Endodermal cell (in vitro differentiated cells): ENCODE measurements around the gene RAB28. TPM values are rescaled to one million over a fixed set of nuclear protein-coding genes. Genes with fewer than 3 reads are reported as not detected.

ENCODE experiments used
- DNase-seq: peaks from one replicate; pipeline ENCODE4 v3.0.0-alpha.2; 2017
- H3K27ac ChIP-seq: 2 replicates; pipeline ENCODE4 v1.5.1; 2013; ENCODE audit warnings: mild to moderate bottlenecking, low read depth, low read length, moderate library complexity
- H3K27me3 ChIP-seq: 2 replicates; pipeline ENCODE4 v1.6.1; 2013; ENCODE audit warnings: mild to moderate bottlenecking, low read length, moderate library complexity; ENCODE audit not compliant: insufficient read depth, control insufficient read depth, poor library complexity, severe bottlenecking
- H3K36me3 ChIP-seq: 2 replicates; pipeline ENCODE4 v1.7.0; 2013; ENCODE audit warnings: mild to moderate bottlenecking, low read length, moderate library complexity; ENCODE audit not compliant: control insufficient read depth, insufficient read depth
- H3K4me1 ChIP-seq: one replicate; pipeline ENCODE4 v1.7.0; 2013; ENCODE audit warnings: low read length; ENCODE audit not compliant: control insufficient read depth, insufficient read depth
- H3K4me3 ChIP-seq: 2 replicates; pipeline ENCODE4 v1.5.1; 2013; ENCODE audit warnings: mild to moderate bottlenecking, low read length, moderate library complexity
- H3K9ac ChIP-seq: 2 replicates; pipeline ENCODE4 v1.6.1; 2013; ENCODE audit warnings: mild to moderate bottlenecking, low read length, moderate library complexity; ENCODE audit not compliant: poor library complexity, severe bottlenecking; ENCODE audit errors: extremely low read depth
- H3K9me3 ChIP-seq: 2 replicates; pipeline ENCODE4 v1.6.1; 2013; ENCODE audit warnings: mild to moderate bottlenecking, low read length, moderate library complexity; ENCODE audit not compliant: control insufficient read depth
- H3K27ac Mint-ChIP-seq: 2 replicates; pipeline ENCODE4 v1.8.0; 2020; ENCODE audit warnings: mixed read lengths
- H3K27me3 Mint-ChIP-seq: 2 replicates; pipeline ENCODE4 v1.8.0; 2021; ENCODE audit warnings: mild to moderate bottlenecking, mixed read lengths; ENCODE audit not compliant: insufficient read depth
- H3K36me3 Mint-ChIP-seq: 2 replicates; pipeline ENCODE4 v1.8.0; 2020; ENCODE audit warnings: low read depth, mixed read lengths
- H3K4me1 Mint-ChIP-seq: 2 replicates; pipeline ENCODE4 v1.8.0; 2020; ENCODE audit warnings: mixed read lengths
- H3K4me3 Mint-ChIP-seq: 2 replicates; pipeline ENCODE4 v1.8.0; 2020; ENCODE audit warnings: mild to moderate bottlenecking, moderate library complexity, mixed read lengths
- H3K9me3 Mint-ChIP-seq: 2 replicates; pipeline ENCODE4 v1.8.0; 2020; ENCODE audit warnings: mild to moderate bottlenecking, mixed read lengths
- CTCF ChIP-seq: fragments of 200-600 bp; sonication (generic); conservative IDR thresholded peaks from 2 replicates; pipeline ENCODE4 v1.5.0; 2021; ENCODE audit warnings: antibody characterized with exemption, mild to moderate bottlenecking
- WGBS, 2 experiments: methylation state at CpG; one replicate each; pipeline versions ENCODE4 v1.1.5 to v1.1.7; 2013; ENCODE audit warnings: missing lambda C conversion rate in 2 of 2, mixed read lengths in 1 of 2; ENCODE audit not compliant: insufficient coverage in 1 of 2, insufficient read length in 1 of 2; 5-methylcytosine and 5-hydroxymethylcytosine counted together
- total RNA-seq, 2 donors: library from RNA; stranded (reverse); fragmentation: NEBNext Ultra II Directional in 1 of 2; extraction: Animal tissue kit (Norgen Biotek cat#: 25700) in 1 of 2; gene quantifications; 2 replicates in 1 of 2; 3 replicates in 1 of 2; pipeline ENCODE4 v1.2.1, GENCODE V29; 2021

RAB28 gene
- total RNA-seq, 2 donors from 2014 or later: 24.6 to 25.7 TPM

- H3K27ac ChIP-seq: no peak overlapping the region
- H3K36me3 Mint-ChIP-seq: peaks cover 35% of the 10 kb centered on the region
- 93 to 97% methylated on average over 3 of the region's 3 CpGs for WGBS, 2 experiments
Measured at GRCh38 chr4:13349096-13349495, 135.0 kb downstream of the RAB28 start.

GRCh38 chr4:13348216-13348615, 135.9 kb downstream of the RAB28 start:
- Mint-ChIP-seq H3K9me3 (peaks cover 8% of the 10 kb centered on the region), H3K27ac (no peak overlapping the region), H3K36me3 (peaks cover 31% of the 10 kb centered on the region), H3K4me3 (no peak overlapping the region), H3K27me3 (no peaks in the 10 kb centered on the region), H3K4me1 (no peaks in the 10 kb centered on the region)
- no peak for DNase-seq
- Histone ChIP-seq H3K4me1 (no peaks in the 10 kb centered on the region), H3K9me3 (no peaks in the 10 kb centered on the region), H3K9ac (no peak overlapping the region), H3K36me3 (no peaks in the 10 kb centered on the region), H3K27ac (no peak overlapping the region), H3K27me3 (no peaks in the 10 kb centered on the region), H3K4me3 (no peak overlapping the region)
- 98 to 100% methylated on average over 1 to 3 of the region's 3 CpGs for WGBS, 2 experiments
- TF ChIP-seq CTCF: no peak

More at GRCh38 chr4:13349096-13349495, 135.0 kb downstream of the RAB28 start:
- no peaks in the 10 kb centered on the region for H3K36me3 ChIP-seq
- no peak for DNase-seq
- no peaks in the 10 kb centered on the region for H3K4me1 Mint-ChIP-seq
- H3K27me3 Mint-ChIP-seq: no peaks in the 10 kb centered on the region
- no peak overlapping the region for H3K4me3 Mint-ChIP-seq
- no peaks in the 10 kb centered on the region for H3K4me1 ChIP-seq
- H3K27ac Mint-ChIP-seq: no peak overlapping the region
- H3K9ac ChIP-seq: no peak overlapping the region
- H3K9me3 ChIP-seq: no peaks in the 10 kb centered on the region
- peaks cover 8% of the 10 kb centered on the region for H3K9me3 Mint-ChIP-seq
- no peak for TF ChIP-seq CTCF
- no peak overlapping the region for H3K4me3 ChIP-seq
- no peaks in the 10 kb centered on the region for H3K27me3 ChIP-seq

- H3K27me3 Mint-ChIP-seq: no peaks in the 10 kb centered on the region
- H3K27me3 ChIP-seq: no peaks in the 10 kb centered on the region
- H3K9ac ChIP-seq: no peak overlapping the region
- no peaks in the 10 kb centered on the region for H3K4me1 ChIP-seq
- no peak for TF ChIP-seq CTCF
- no peak overlapping the region for H3K27ac Mint-ChIP-seq
- no peak overlapping the region for H3K4me3 ChIP-seq
- no peak for DNase-seq
- no peaks in the 10 kb centered on the region for H3K4me1 Mint-ChIP-seq
- H3K36me3 Mint-ChIP-seq: peaks cover 26% of the 10 kb centered on the region
- H3K36me3 ChIP-seq: no peaks in the 10 kb centered on the region
- H3K9me3 ChIP-seq: no peaks in the 10 kb centered on the region
- H3K27ac ChIP-seq: no peak overlapping the region
- H3K9me3 Mint-ChIP-seq: peaks cover 8% of the 10 kb centered on the region
- no peak overlapping the region for H3K4me3 Mint-ChIP-seq
- 92 to 100% methylated on average over 1 to 4 of the region's 4 CpGs for WGBS, 2 experiments
Measured at GRCh38 chr4:13347517-13348125, 136.5 kb downstream of the RAB28 start.
